ENCODE results near the gene FTO.

Gene FTO

DNA sequence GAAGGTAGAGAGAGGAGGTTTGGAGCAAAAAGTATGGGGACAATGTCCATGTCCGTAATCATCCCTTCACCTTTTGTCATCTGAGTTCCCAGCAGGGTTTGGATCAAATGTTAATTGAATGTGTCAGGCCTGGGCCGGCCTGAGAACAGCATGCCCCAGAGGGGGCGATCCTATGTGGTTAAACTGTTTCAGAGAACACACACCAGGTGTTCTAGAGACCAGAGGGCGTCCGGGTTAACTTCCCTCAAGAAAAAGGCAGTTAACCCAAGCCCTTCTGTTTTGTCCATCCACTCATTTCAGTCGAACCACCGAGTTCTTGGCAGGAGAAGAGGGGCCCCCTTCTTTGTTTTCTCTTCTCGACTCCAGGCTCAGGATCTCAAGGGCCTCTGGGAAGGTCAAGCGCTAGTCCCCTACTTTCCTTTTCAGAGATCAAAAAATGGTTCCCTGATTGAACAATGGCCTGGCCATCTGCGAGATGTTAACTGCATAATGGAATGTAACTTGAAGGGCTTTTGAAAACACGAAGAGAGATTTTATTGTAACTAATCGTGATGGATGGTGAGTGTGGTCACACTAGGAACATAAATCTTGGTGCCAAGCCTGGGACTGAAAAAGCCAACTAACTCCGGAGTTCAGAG lies 440.1 kb downstream of the FTO start:
- DNase-seq = no peak

DNA sequence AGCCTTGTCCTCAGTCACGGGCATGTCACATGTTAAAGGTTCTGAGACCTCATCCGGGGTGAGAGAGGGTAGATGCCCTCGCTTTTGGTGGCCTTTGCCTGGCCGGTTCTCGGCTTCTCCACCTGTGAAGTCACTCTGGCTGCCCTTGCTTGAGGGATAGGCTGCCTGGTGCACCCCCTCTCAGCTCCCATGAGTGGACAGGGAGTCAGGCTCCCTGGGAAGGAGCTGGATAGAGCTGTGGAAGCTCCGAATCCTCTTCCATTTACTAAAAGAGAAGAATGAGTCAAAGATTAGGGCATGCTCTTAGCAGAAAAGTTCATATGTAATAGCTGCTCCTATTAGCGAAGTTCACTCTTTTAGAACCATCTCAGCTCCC lies 440.6 kb downstream of the FTO start:
- no peak for DNase-seq

DNA sequence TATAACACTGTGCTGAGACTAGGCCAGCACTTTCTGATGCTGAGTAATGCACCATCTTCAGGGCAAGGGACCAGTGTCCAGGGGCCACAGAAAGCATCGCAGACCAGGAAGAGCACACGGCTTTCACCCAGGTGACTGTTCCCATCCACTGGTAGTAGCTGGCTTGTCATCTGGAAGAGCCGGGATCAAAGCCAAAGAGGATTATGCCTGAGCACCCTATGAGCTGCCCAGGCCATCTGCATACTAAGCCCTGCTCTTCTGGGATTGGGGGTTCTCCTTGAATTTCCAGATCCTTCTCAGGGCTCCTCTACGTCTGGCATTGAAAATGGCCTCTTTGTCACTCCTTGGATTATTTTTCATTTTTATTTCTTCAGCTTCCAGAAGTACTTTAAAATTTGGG lies 441.9 kb downstream of the FTO start:
- DNase-seq = no peak

DNA sequence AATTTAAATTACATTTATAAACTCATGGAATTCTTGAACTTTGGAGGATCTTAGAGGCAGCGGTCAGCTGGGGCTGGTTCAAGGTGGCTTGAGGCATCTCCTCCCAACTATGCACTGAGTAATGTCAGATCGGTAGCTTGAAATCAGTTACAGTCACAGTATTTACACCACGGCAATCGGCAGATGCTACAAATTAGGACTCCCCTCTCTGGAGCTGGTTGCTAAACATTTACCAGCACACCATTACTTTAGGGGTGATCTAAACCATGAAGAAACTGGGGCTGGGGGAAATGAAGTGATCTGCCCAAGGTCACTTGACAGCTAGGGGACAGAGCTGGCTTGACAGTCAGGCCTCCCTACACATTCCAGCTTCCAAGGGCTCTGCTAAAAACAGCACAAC lies 445.0 kb downstream of the FTO start:
- DNase-seq = no peak

DNA sequence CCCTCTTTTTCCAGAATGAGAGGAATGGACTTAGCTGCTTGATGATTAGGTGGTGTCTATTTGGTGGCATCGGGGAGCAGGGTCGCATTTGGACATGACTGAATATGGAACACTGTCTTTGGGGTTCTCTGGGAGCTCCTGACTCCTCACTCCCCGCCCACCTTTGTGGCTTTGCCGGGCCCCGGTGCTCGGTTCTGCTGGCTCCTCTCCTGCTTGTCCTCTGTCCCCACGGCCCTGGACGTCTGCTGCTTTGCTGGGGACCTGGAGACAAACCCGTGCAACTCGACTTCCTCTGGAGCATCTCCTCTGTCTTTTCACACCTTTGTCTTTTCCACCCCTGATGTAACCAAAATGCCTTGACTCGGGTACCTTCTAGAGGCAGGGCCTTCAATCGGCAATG lies 446.9 kb downstream of the FTO start:
- no peak for DNase-seq

DNA sequence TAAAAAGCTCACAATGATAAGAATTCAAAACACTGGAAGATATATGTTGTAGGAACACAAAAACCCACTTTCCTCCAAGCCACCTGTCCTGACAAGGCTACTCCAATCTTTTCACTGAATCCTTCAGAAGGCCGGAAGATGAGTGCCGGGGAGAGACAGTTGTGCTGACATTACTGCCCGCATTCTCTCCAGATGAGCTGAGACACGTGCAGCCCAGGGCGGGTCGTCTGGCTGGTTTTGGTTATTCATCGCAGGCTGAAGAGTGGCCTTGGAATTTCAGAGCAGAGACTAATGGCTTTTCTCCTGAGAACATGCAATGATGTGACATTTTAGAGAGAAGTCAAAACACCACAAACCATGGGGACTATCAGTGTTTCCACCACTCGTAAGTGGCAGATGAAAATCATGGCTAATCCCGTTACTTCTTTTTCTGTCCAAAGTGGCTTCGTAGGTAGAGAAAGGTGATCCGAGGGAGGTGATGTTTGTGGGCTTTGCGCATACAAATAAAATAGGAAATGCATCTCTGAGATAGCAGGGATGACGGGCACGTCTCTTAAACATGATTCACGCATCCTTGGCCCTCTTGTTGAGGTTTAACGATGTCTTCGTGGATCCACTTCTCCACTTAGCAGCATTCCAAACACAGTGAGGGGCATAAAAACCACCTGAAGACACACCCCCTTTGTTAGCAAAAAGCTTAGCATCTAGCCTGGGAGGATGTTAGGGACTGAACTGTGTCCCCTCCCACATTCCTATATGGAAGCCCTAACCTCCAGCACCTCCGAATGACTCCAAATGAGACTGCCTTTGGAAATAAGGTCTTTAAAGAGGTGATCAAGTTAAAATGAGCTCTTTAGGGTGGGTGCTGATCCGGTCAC lies 448.6 kb downstream of the FTO start:
- DNase-seq = no peak

DNA sequence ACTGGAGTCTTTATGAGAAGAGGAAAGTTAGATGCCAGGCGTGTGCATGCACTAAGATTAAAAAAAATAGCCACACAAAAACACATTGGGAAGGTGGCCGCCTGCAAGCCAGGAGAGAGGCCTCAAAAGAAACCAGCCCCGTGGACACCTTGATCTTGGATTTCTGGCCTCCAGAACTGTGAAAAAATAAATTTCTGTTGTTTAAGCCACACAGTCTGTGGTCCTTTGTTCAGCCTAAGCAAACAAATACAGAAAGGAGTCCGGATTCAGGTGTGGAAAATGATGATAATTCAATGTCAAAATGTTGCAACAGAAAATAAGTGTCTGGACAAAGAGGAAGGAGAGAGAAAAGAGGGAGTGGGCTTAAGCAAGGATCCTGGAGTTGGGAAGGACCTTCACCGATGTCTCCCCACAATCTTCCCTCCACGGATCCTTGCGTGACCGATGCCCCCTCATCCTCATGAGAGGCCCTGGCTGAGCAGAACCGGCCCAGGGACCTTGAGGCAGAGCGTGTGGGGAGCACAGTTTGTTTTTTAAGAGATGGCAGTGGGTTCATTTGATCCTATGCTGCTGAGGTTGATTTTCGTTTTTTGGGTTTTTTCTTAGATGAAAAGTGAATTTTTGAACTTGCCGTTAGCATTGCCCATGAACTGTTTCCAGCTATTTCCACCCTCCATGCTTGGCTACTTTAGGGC lies 449.4 kb downstream of the FTO start:
- no peak for DNase-seq

DNA sequence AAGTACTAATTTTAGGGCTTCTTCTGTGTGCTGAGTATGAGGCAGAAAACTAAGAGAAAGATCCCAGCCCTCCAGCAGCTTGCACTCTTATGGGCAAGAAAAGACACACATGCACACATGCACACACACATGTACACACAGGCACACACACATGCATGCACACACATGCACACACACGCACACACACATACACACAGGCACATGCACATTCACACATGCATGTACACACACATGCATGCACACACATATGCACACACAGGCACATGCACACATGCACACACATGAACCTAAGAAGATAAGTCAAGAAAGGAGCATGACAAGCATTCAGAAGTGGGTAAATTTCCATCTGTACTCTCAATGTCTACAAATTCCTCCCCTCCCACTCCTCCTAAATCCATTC lies 452.4 kb downstream of the FTO start:
- DNase-seq = no peak

DNA sequence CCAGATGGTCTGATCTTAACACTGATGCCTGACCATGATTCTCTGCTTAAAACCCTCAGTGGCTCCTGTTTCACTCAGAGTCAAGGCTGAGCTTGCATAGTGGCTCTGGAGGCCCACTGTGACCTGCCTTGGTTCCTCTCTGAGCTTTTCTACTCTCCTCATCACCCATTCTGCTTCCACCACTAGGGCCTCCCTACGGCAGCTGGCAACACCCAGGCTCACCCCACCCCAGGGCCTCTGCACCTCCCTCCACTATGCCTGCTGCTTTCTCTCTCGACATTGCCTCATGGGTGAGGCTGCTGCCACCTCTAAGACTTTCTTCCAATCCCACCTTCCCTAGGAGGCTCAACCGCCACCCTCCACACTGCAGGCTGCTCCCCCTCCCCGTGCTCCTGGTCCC lies 455.0 kb downstream of the FTO start:
- no peak for DNase-seq

DNA sequence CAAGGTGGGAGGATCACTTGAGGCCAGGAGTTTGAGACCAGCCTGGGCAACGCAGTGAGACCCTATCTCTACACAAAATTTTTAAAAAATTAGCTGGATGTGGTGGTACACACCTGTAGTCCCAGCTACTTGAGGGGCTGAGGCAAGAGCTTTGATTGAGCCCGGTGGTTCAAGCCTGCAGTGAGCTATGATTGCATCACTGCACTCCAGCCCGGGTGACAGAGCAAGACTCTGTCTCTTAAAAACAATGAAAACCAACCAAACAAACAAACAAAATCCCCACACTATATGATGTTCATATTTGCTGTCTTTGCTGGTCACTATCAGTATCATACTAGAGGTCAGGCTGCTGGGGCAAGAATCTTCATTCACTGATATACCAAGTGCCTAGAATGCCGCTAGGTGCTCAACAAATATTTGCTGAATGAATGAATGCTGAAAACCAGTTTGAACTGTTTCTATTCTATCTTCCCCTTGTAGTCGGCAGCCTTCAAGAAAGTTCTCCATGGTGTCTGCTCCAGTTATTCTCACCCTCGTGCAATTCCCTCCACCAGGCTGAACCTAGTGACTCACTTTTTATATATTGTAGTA lies 455.6 kb downstream of the FTO start:
- no peak for DNase-seq

DNA sequence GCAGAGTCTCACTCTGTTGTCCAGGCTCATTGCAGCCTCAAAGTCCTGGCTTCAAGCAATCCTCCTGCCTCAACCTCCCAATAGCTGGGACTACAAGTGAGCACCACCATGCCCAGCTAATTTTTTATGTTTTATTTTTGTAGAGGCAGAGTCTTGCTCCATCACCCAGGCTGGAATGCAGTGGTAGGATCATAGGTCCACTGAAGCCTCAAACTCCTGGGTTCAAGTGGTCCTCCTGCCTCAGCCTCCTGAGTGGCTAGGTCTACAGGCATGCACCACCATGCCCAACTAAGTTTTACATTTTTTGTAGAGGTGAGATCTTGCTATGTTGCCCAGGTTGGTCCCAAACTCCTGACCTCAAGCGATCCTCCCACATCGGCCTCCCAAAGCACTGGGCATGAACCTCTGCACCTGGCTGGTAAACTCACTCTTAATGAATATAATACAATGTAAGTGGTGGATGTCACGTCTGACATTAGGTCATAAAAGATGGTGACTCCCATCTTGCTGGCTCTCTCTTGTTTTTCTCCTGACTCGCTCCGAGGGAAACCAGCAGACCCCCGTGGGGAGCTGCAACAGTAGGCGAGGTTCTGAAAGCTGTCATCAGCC lies 456.4 kb downstream of the FTO start:
- DNase-seq = no peak

DNA sequence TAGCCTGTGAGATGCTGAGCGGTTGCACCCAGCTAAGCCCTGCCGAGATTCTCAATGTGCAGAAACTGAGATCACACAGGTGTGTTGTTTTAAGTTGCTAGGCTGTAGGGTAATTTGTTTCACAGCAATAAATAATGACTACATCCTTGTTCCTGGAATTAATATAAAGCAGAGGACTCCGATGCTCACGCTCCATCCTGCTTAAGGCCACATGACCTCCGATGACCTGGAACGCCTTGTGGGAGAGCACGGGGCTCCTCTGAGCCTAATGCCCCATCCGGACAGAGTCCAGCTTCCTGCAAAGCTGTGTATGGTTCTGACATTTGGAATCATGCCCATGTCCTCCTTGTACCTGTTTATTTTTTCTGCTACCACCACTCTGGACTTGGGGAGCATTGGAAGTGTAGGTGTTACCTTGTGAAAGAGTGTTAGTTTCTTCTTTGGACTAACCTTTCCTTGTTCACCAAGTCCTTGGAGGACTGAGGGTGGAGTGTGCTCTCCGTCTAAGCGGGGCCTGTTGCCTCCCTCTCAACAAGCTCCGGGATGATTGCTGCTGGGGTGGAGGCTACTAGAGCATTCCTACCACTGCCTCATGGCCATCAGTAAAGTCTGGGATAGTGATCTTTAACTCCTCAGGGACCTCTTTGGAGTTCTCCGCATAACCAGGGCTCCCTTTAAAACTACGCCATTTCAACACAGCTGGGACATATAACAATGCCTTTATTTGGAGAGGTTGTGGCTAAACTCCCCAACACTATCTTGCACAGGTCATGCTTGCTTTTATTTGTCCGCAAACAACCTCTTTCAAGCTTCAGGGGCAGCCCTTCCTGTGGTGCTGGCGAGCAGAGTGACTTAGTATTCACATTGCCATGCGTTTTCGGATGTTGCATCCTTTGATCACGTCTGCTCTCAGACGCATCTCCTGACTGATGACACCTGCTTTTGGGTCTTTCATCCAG lies 457.3 kb downstream of the FTO start:
- no peak for DNase-seq

DNA sequence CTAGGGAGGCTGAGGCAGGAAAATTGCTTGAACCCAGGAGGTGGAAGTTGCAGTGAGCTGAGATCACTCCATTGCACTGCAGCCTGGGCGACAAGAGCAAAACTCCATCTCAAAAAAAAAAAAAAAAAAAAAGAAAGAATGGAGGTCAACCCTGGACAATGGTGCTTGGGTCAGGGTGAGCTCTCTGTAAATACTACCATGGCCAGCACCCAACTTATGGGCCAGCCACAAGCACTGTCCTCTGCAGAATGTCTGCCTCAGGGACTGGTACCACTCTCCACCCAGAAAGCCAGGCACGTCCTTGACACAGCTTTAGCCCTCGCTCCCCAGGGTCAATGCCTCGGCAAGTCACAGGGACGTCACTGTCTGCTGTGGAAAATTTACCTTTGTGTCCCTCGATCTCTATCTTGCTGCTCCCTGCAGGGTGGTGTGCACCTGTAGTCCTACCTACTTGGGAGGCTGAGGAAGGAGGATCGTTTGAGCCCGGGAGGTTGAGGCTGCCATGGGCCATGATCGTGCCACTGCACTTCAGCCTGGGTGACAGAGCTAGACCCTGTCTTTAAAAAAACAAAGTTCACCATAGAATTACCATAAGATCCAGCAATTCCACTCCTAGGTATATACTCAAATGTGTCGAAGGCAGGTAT lies 459.4 kb downstream of the FTO start:
- DNase-seq = no peak

DNA sequence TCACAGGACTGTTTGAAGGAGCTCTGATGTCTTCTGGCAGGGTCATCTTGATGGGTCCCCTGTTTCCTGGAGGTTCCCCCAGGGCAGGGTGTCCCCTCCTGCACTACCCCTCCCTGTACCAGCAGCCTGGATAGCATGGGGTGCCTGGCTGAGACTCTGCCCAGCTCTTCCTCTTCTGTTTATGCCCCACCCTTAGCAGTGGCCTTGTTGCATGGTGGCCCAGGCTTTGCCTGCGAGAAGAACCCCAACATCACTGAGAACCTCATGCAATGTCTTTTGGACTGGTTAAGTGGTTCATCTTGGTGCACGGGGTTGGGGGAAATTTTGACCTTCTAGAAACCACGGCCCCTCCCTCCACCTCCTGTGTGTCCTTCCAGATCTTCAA lies 460.8 kb downstream of the FTO start:
- no peak for DNase-seq

DNA sequence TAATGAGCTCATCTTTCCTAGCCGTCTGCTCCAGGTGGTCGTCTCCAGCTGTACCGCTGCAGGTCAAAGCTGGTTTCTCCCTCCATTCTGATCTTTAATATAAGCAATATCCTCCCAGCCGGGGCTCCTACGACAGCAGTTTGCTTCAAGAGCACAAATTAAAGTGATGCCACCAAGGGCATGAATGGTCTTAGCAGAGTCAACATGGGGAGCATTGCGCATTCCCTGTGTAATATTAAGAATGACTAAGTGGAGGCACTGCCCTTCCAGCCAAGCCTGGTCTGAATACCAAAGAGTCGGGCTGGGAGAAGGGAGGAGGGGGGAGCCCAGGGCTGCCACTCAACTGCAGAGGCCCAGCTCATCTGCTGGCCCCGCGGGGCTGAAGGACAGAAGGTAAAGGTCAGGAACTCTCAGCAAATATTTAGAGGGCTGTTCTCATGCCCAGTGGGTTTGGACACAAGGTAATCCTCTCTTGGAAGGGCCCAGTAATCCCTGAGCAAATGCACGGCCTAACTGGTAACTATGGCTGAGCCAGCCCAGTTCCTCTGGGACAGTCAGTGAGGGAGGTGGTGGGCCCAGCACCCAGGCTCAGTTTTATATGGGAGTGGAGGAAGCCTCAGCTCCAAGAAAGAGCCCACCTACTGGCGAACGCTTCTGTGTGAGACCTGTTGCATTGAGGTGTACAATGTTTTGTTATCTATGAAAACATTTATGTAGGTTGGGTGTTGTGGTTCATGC lies 461.4 kb downstream of the FTO start:
- no peak for DNase-seq

DNA sequence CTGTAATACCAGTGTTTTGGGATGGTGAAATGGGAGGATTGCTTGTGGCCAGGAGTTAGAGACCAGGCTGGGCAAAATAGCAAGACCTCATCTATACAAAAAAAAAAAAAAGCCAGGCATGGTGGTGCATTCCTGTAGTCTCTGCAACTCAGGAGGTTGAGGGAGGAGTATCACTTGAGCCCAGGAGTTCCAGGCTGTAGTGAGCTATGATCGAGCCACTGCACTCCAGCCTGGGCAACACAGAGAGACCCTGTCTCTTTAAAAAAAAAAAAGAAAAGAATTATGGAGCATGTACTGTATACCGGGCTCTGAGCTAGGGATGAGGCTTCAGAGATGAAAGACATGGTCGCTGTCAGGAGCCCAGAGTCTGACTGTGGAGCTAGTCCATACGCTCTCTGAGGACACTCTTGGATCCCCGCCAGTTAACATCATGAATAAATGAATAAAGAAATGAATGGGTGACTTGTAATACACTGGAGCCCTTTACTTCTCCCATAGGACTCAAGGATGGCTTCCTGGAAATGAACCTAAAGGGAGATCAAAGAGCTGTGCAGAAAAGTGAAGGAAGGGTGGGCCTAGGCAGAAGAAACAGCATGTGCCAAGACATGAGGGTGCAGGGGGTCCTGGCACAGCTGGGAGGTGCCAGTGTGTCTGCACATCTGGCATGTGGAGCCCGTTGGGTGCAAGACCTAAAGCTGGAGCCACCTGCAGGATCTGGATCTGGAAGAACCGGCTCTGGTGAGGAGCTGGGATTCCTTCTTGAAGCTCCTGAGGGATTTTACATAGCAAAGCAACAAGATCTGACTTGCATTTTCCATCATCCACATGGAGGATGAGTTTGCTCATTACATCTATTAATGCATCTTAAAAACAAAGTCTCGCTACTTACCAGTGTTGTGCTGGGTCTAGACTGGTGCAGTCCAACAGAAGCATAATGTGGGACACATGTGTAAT lies 462.2 kb downstream of the FTO start:
- DNase-seq = no peak

DNA sequence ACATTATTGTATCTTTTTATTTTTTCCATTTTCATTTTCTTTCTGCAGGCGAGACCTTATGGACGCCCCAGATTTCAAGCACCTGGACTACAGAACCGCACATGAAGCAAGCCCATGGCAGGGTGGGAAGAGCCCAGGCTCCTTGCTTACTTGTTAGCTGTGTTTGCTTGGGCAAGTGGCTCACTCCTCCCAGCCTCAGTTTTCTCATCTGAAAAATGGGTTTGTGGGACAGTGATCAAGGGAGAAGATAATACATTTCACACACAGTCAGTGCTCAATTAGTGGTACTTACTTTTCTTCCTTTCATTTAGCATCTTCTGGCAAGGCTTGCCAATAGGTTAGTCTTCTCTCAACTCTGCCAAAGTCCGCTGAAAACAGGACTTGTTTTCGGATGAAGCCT lies 465.2 kb downstream of the FTO start:
- no peak for DNase-seq

DNA sequence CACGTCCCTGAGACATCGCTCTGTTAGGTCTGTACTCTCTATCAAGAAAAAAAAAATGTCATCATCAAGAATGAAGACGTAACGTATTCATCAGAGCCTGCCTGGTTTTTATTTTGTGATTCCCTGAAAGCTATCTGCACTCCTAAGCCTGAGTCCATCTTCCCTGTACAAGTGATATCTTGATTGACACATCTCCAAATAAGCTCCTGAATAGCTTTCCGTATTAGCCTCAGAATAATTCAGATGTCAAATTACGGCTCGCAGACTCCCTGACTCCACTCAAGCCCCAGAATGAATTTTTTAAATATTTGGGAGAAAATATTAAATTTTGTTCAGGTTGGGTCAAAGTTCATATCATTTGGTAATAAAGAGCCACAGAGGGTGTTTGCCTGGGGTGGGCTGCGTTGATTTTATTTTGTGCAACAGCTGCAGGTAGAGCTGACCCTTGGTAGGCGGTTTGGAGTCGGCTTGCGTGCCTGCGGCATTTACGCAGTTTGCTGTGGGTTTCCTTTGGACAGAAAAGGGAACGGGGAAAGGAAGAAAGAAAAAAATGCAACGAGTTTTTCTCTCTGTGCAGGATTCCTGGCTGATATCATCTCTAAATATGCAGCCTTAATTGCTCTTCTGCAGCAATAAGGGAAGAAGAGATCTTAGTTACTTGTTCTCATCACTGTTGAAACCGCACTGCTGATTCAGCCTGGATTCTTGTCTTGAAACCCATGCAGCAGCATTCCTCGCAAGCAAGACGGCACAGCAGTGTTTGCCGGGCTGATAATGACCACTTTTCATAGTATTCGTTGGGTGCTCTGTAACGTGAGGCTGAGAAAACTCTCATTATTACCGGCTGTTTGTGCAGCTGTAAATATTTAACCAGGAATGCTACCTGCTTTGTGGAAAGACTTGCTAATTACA lies 467.9 kb downstream of the FTO start:
- no peak for DNase-seq

DNA sequence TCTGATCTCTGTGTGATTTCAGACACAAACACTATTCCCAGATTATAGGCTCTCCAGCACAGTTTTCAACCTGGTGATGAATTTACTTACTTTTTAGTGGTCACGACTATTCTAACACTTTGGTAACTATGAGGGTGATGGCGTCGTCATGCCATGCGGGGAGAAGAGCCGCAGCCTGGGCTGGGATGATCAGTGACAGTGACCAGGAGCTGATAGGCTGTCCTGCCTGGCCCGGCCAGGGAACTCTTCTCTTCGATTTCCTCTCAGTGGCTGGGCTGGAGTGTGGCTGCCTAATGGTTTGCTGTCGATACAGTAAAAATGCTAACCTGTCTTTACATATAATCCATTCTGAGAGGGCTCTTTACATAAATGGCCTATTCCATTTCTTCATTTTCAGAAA lies 469.5 kb downstream of the FTO start:
- no peak for DNase-seq

Measured in NCI-H1048 (cell line).